Epidermal melanocyte (primary cell): ENCODE measurements around the gene FAM78B.

Source experiments
- DNase-seq: peaks from one replicate; pipeline ENCODE4 v3.0.0; 2011; ENCODE audit warnings: low spot score; ENCODE audit not compliant: insufficient read length

The FAM78B gene

GRCh38 chr1:166164995-166165660 lies 1.7 kb downstream of the FAM78B start:
- no peak for DNase-seq

GRCh38 chr1:166164646-166164994 lies 2.2 kb downstream of the FAM78B start:
- no peak for DNase-seq

- DNase-seq: no peak
Observed at GRCh38 chr1:166159656-166160055, 7.1 kb downstream of the FAM78B start.

GRCh38 chr1:166156674-166157073 lies 10.1 kb downstream of the FAM78B start:
- no peak for DNase-seq

- DNase-seq: no peak
Observed at GRCh38 chr1:166155108-166155507, 11.7 kb downstream of the FAM78B start.

- no peak for DNase-seq
Observed at GRCh38 chr1:166153525-166154314, 13.1 kb downstream of the FAM78B start.

- DNase-seq: no peak
Observed at GRCh38 chr1:166152978-166153377, 13.8 kb downstream of the FAM78B start.

GRCh38 chr1:166151804-166152203 lies 15.0 kb downstream of the FAM78B start:
- DNase-seq: no peak

- DNase-seq: no peak
Observed at GRCh38 chr1:166145499-166145898, 21.3 kb downstream of the FAM78B start.

- DNase-seq: no peak
Observed at GRCh38 chr1:166141969-166142368, 24.8 kb downstream of the FAM78B start.

GRCh38 chr1:166140251-166140650 lies 26.6 kb downstream of the FAM78B start:
- DNase-seq: no peak

GRCh38 chr1:166139735-166140134 lies 27.1 kb downstream of the FAM78B start:
- DNase-seq: no peak

GRCh38 chr1:166136699-166137401 lies 30.0 kb downstream of the FAM78B start:
- DNase-seq: no peak

- no peak for DNase-seq
Observed at GRCh38 chr1:166136222-166136621, 30.6 kb downstream of the FAM78B start.

GRCh38 chr1:166133857-166134256 lies 32.9 kb downstream of the FAM78B start:
- DNase-seq: no peak

- no peak for DNase-seq
Observed at GRCh38 chr1:166133276-166133841, 33.4 kb downstream of the FAM78B start.

GRCh38 chr1:166132496-166132895 lies 34.3 kb downstream of the FAM78B start:
- DNase-seq: no peak

- DNase-seq: no peak
Observed at GRCh38 chr1:166129006-166129405, 37.8 kb downstream of the FAM78B start.

GRCh38 chr1:166128195-166128594 lies 38.6 kb downstream of the FAM78B start:
- no peak for DNase-seq

- no peak for DNase-seq
Observed at GRCh38 chr1:166127003-166127402, 39.8 kb downstream of the FAM78B start.

- no peak for DNase-seq
Observed at GRCh38 chr1:166122873-166123466, 43.8 kb downstream of the FAM78B start.

- DNase-seq: no peak
Observed at GRCh38 chr1:166121010-166121409, 45.8 kb downstream of the FAM78B start.
